Epithelial cell of prostate (primary cell): ENCODE results near the gene ABLIM2.

Source experiments
- DNase-seq: peaks from one replicate; pipeline ENCODE4 v3.0.0-alpha.2; 2011; ENCODE audit warnings: low read depth, low spot score
- H3K27ac ChIP-seq: fragments of 450-650 bp; 2 replicates; pipeline ENCODE4 v1.5.1; 2017; ENCODE audit warnings: mild to moderate bottlenecking

Gene ABLIM2

GRCh38 chr4:8092282-8092681 is 66.3 kb downstream of the ABLIM2 start:
- DNase-seq: no peak
- H3K27ac ChIP-seq: no peak overlapping the region

DNA sequence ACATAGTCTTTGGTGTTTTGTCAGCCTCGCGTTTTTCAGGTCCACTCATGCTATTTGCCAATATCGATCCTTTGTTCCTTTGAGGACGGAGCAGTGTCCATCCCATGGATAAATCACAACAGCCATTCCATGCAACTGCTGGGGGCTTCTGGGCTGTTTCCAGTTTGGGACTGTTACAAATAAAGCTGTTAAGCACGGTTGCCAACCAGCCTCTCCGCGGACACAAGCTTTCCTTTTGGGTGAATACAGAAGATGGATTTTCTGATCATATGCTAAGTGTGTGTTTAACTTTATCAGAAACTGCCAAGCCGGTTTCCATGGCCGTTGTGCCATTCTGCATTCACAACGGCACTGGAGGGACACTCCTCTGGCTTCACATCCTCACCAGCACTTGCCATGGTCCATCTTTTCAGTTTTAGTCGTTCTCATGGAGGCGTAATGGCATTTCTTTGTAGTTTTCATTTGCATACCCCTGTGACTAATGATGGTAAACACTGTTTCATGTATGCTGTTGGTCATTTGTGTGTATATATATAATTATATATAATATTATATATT is 67.8 kb downstream of the ABLIM2 start:
- H3K27ac ChIP-seq: peak overlapping the region; percentile 23
- DNase-seq: no peak

- H3K27ac ChIP-seq: peak overlapping the region; percentile 23
- peak; percentile 56 for DNase-seq
These were observed 68.3 kb downstream of the ABLIM2 start for GRCh38 chr4:8090312-8090711.

DNA sequence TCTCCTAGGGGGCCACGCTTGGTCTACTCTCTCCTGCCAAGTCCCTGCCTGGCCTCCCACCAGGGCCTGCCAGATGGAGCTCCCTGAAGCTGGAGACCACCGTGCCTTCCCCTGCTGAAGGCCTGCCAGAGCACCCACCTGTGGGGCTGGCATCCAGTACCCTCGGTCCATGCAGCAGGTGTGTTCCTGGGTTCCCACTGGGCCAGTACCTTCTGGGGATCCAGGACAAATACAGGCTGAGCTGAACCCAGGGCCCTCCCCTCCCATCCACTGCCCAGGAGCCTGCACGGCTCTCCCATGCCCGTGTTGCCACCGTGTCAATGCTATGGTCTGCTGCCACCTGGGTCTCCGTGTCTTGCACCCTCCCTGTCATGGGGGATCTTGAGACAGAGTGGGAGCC is 68.8 kb downstream of the ABLIM2 start:
- peak overlapping the region; percentile 23 for H3K27ac ChIP-seq
- DNase-seq: no peak

DNA sequence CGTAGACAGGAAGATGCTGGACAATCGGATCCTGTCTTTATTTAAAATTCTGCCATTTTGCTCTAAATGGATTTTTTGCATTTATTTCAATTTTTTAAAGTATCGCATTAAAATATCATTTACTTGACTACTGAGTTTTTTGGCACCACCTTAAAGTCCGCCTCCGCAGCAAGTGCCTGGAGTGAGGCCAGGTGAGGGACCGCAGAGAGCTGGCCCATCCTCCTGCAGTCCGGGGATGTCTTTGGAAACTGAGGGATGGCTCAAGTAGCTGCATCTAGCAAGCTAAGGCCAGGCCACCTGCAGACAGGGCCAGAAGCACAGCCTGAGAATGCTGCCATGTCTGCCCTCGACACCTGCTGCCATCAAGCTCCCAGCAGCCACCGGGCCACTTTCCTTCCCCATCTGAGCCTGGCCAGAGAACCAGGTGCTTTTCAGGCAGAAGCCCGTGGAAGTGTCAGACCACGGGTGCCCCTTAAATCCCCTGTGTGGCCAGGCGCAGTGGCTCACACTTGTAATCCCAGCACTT is 69.6 kb downstream of the ABLIM2 start:
- H3K27ac ChIP-seq: no peak overlapping the region
- DNase-seq: no peak

DNA sequence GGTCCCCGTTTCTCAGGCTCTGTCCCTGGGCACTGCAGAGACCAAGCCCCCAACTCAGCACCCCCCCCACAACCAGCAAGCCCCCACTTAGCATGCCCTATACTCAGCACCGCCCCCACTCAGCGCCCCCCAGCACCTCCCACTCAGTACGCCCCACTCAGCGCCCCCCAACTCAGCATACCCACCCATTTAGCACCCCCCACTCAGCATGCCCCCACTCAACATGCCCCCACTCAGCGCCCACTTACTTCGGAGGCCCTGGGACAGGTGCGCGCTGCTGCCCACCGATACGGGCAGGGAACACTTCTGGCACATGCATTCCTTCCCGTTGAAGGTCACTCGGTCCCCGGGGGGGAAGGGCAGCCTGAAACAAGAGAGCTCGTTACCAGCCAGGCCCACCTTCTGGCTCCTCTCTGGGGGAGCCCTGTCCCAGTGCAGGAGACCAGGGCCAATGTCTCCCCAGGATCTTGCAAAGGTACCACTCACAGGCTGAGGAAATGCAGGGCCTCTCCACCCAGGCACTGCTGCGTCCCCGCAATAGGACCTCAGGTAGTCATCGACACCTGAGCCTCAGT is 70.6 kb downstream of the ABLIM2 start:
- DNase-seq: no peak
- H3K27ac ChIP-seq: no peak overlapping the region

GRCh38 chr4:8086783-8087445 is 71.7 kb downstream of the ABLIM2 start:
- no peak overlapping the region for H3K27ac ChIP-seq
- DNase-seq: no peak

DNA sequence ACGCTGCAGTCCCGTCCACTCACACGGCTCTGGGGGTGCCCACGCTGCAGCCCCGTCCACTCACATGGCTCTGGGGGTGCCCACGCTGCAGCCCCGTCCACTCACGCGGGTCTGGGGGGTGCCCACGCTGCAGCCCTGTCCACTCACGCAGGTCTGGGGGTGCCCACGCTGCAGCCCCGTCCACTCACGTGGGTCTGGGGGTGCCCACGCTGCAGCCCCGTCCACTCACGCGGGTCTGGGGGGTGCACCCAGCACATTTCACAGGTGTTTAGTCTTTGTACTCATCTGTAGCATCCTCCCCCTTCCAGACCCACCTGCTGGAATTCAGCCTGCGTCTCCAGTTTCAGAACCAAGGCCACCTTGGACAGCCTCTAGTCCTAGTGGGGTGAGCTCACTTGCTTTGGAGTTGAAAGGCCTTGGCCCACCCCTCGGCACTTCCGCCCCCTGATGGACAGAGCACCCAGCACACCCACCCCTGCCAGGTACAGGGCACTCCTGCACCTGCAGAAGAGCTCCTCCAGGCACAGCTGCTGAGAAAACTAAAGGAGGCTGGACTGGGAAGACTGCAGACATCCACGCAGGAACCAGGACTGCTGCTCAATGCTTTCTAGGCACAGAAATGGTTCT is 73.0 kb downstream of the ABLIM2 start:
- H3K27ac ChIP-seq: no peak overlapping the region
- no peak for DNase-seq

DNA sequence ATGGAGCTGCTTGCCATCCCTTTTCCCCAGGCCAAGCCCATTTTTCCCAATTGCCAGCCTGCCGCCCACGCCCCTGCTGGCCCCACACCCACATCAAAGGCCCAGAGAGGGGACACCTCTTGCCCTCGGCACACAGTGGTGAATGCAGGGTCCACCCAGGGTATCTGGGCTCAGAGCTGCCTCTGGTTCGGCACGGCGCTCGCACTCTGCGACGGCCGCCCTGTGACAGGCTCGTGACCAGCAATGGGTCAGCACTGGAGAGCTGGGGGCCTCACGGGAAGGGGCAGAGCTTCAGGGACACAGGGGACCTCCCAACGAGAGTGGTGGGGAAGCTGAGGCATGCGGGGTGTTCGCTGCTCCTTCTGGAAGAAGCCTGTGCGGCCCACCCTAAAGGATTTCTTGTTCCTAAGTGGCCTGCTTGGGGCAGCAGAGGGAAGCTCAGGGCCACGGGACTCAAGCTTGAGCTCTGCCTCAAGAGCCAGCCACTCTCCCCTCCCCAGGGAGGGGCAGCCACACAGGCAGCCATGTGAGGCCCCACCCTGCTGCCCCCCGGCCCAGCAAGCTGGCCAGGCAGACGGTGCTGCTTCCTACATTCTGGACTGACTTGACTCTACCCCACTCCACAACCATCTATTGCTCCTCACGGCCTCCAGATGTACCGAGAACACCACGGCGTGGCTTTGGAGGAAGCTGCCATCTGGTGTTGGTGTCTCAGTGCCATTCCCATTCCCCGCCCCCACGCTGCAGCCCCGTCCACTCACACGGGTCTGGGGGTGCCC is 73.7 kb downstream of the ABLIM2 start:
- no peak for DNase-seq
- no peak overlapping the region for H3K27ac ChIP-seq

GRCh38 chr4:8084031-8084660 is 74.5 kb downstream of the ABLIM2 start:
- DNase-seq: no peak
- no peak overlapping the region for H3K27ac ChIP-seq

DNA sequence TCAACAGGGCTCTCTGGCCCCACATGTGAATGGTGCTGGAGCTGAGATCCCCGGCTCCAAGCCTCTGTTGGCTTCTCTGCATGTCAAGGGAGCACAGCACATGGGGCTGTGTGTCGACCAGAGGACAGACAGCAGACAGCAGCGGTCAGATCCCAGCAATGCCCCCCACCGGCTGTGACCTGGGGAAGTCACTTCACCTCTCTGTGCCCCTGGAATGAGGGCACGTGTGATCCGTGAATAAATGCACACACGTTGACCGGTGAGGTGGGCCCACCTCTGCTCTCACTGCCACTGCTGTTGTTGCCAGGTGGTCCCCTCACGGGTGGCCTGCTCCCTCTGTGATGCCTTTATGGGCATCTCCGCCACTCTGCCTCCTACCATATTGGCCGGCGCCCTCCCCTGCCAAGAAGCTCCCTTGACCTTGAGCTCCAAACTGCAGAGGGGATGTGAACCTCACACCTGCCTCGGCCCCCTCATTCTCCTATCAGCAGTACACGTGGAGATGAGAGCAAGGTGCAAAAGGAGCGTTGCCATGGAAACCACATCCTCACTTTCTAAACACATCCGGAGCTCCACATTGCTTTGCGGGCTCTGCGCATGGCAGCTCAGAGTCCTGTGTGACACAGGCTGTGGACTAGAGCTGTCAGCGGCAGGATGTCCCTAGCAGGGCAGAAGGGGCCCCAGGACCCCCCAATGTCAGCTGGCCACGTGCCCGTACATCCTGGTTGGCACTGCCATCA is 75.4 kb downstream of the ABLIM2 start:
- no peak overlapping the region for H3K27ac ChIP-seq
- no peak for DNase-seq

- DNase-seq: no peak
- H3K27ac ChIP-seq: no peak overlapping the region
These were observed 76.0 kb downstream of the ABLIM2 start for GRCh38 chr4:8082517-8083055.

DNA sequence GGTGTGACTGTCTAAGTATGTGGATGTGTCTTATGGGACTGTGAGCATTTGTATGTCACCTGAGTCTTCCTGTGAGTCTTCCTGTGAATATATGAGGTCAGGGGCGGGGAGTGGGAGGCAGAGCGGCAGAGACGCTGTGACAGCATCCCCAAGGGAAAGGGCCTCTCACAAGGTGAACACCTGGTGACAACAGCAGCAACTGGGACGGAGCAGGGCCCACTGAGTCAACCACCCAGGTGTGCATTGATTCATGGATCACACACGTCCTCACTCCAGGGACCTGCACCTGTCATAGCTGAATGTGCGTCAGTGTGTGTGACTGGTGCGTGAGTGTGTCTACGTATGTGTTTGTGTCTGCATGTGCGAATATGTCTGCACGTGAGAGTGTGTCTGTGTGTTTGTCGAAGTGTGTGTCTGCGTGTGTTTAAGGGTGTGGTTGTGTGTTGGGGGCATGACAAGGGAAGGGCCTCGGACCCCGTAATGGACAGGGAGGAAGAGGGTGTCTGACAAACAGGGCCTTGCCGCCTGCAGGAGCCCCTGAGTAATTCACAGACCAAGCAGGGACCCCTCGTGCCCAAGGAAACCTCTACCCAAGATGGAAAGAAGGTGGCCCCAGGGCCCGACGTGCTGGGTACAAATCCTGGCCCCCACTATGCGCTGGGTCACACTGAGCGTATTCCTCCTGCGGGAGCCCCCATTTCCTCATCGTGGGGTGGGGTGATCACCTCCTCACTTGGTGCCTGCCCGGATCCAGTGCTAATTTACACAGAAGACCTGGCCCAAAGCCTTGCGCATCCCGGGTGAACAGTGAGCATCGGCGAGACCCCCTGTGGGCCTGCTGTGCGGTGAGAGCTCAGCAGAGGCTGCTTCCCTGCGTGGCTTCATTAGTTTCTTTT is 76.7 kb downstream of the ABLIM2 start:
- no peak overlapping the region for H3K27ac ChIP-seq
- DNase-seq: no peak

- DNase-seq: no peak
- no peak overlapping the region for H3K27ac ChIP-seq
These were observed 77.4 kb downstream of the ABLIM2 start for GRCh38 chr4:8081171-8081570.

GRCh38 chr4:8080754-8081065 is 77.9 kb downstream of the ABLIM2 start:
- H3K27ac ChIP-seq: no peak overlapping the region
- DNase-seq: no peak

GRCh38 chr4:8079916-8080753 is 78.5 kb downstream of the ABLIM2 start:
- DNase-seq: no peak
- H3K27ac ChIP-seq: no peak overlapping the region

DNA sequence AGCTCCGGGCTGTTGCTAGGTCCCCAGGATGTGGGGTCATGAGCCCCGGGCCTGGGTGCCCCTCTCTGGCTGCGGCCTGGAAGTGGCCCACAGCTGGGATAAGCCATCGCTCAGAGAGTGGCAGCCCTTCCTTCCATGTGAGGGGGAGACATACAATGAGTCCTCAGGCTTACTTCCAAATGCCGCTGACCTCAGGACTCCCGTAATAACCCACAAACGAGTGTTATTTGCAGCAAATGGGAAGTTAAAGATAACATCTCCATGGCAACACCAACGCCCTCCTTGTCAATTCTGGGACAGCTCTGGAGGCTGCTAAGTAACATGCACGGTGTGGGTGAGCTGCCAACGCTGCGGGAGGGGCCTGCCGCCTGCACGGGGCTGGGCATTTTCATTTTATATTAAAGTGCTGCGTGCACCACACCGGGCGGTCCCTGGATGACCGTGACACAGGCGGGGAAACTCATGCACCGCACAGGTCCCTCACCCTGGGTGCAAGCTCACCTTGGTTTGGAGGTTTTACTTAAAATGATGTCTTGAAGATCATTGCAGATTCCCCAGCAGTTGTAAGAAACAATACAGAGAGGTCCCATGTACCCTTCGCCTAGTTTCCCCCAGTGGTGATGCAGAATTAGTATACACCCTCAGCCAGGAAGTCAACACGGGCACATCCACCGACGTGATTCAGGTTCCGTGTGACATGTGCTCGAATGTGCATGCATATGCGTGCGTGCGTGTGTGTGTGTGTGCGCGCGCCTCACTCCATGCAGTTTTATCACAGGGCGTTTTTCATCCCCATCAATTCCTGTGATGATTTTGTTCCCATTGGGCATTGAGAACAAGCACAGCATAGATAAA is 79.4 kb downstream of the ABLIM2 start:
- DNase-seq: no peak
- no peak overlapping the region for H3K27ac ChIP-seq
